Measurements from ENCODE around the gene SPNS3. TPM values are rescaled to one million over a fixed set of nuclear protein-coding genes. Genes with fewer than 3 reads are reported as not detected.

Gene SPNS3
- total and polyA plus RNA-seq, 9 of the 15 experiments (the other 6 are each of a cell fraction or from before 2014, with no cell fraction given), result not detected

DNA sequence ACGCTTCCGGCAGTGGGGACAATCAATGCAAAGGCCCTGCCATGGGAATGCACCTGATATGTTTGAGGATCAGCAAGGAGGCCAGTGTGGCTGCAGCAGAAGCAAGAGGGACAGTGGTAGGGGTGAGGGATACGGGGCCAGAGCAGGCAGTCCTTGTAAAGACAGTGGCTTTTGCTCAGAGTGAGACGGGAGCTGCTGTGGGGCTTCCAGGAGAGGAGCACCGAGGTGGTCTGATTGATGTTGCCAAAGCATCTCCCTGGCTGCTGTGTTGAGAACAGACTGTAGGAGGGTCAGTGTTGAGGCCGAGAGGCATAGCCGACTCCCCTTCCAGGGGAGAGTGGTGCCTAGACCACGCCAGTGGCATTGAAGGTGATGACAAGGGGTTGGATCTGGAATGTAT is 53.6 kb downstream of the SPNS3 start:
- 2% methylated on average over 6 of the region's 8 CpGs for WGBS (ENCODE audit: insufficient coverage, low coverage, missing lambda C conversion rate)
- Histone ChIP-seq H3K4me3 (no peak overlapping the region), H2AFZ (ENCODE audit: low read depth, low read length) (no peak overlapping the region), H3K27me3 (ENCODE audit: control insufficient read depth in 2 of 2, insufficient read depth in 2 of 2, low read length in 2 of 2) (peaks cover 5 to 55% of the 10 kb centered on the region in 2 experiments; a peak in 4 of 5 replicates), H3K36me3 (ENCODE audit: control insufficient read depth, insufficient read depth, low read length) (no peaks in the 10 kb centered on the region), H3K4me1 (replicated peaks in 1 of 2; ENCODE audit: control insufficient read depth in 2 of 2, insufficient read depth in 2 of 2, low read length in 2 of 2) (no peaks in the 10 kb centered on the region), H3K4me2 (ENCODE audit: insufficient read depth, low read length) (no peak overlapping the region), H3K9ac (ENCODE audit: insufficient read depth in 1 of 2, low read depth in 2 of 2, low read length in 2 of 2) (no peak overlapping the region), H4K20me1 (replicated peaks; ENCODE audit: control insufficient read depth, insufficient read depth, low read length) (no peaks in the 10 kb centered on the region), H3K9me3 (replicated peaks; ENCODE audit: control insufficient read depth, insufficient read depth, low read depth, low read length) (no peaks in the 10 kb centered on the region), H3K27ac (ENCODE audit: extremely low read depth, low read depth, low read length) (no peak overlapping the region), H3K79me2 (ENCODE audit: control insufficient read depth, insufficient read depth, low read length) (no peaks in the 10 kb centered on the region), H3K9me1 (ENCODE audit: control insufficient read depth, insufficient read depth, low read length) (no peaks in the 10 kb centered on the region)
- no peak for FAIRE-seq
- in situ Hi-C loops (cut with MboI), result no loop called here
- no TSS peak for BruUV-seq (replicated peaks)
- ATAC-seq, result no peak
- TF ChIP-seq PTTG1 (tag; IDR thresholded peaks at IDR 0.05; ENCODE audit: low read depth) (no peak), ZNF263 (CRISPR knock-in tag; IDR thresholded peaks at IDR 0.05; ENCODE audit: borderline replicate concordance) (no peak), E2F5 (CRISPR knock-in tag; IDR thresholded peaks at IDR 0.05) (no peak), ZNF592 (IDR thresholded peaks at IDR 0.05) (no peak), RFX7 (CRISPR knock-in tag; IDR thresholded peaks at IDR 0.05) (no peak), RBM25 (IDR thresholded peaks at IDR 0.05; ENCODE audit: low read depth, low read length, severe bottlenecking) (no peak), RNF2 (IDR thresholded peaks at IDR 0.05) (no peak), ZNF12 (CRISPR knock-in tag; IDR thresholded peaks at IDR 0.05) (no peak), ZNF354B (CRISPR knock-in tag; IDR thresholded peaks at IDR 0.05) (no peak), ZNF41 (CRISPR knock-in tag; conservative IDR thresholded peaks at IDR 0.05) (no peak), STAT5B (CRISPR knock-in tag; IDR thresholded peaks at IDR 0.05) (no peak), NR4A1 (CRISPR knock-in tag; IDR thresholded peaks at IDR 0.05) (no peak), NR4A1 (tag; IDR thresholded peaks at IDR 0.05) (no peak), NFXL1 (CRISPR knock-in tag; IDR thresholded peaks at IDR 0.05) (no peak), FOXP1 (CRISPR knock-in tag; IDR thresholded peaks at IDR 0.05) (no peak)
- TF ChIP-seq, protein P1, sequence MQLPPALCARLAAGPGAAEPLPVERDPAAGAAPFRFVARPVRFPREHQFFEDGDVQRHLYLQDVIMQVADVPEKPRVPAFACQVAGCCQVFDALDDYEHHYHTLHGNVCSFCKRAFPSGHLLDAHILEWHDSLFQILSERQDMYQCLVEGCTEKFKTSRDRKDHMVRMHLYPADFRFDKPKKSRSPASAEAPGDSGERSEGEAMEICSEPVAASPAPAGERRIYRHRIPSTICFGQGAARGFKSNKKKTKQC (CRISPR knock-in tag; IDR thresholded peaks at IDR 0.05), result no peak
- TF ChIP-seq, protein P2, sequence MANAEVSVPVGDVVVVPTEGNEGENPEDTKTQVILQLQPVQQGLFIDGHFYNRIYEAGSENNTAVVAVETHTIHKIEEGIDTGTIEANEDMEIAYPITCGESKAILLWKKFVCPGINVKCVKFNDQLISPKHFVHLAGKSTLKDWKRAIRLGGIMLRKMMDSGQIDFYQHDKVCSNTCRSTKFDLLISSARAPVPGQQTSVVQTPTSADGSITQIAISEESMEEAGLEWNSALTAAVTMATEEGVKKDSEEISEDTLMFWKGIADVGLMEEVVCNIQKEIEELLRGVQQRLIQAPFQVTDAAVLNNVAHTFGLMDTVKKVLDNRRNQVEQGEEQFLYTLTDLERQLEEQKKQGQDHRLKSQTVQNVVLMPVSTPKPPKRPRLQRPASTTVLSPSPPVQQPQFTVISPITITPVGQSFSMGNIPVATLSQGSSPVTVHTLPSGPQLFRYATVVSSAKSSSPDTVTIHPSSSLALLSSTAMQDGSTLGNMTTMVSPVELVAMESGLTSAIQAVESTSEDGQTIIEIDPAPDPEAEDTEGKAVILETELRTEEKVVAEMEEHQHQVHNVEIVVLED (CRISPR knock-in tag; IDR thresholded peaks at IDR 0.05), result no peak
- intact Hi-C loops (cut with micrococcal nuclease), result no loop called here
- no peak for DNase-seq (ENCODE audit: extremely low read depth in 1 of 4, low spot score in 3 of 4)
- CTCF ChIA-PET (ENCODE audit: low intra/inter-chr PET ratio), result no interaction called here
- POLR2A ChIA-PET, result no interaction called here

Measured in K562 (cell line).